NCI-H2029 (cell line): ENCODE measurements around the gene CNTNAP2.

Experiments
- DNase-seq: peaks from one replicate; lab custom pipeline; 2025; lab: John Stamatoyannopoulos, UW

The CNTNAP2 gene

GRCh38 chr7:148149730-148150129 lies 2033.1 kb downstream of the CNTNAP2 start:
- DNase-seq, result no peak

GRCh38 chr7:148151778-148152177 lies 2035.2 kb downstream of the CNTNAP2 start:
- no peak for DNase-seq

- peak; percentile 96 for DNase-seq
Measured at GRCh38 chr7:148153616-148154284, 2037.1 kb downstream of the CNTNAP2 start.

GRCh38 chr7:148155000-148155399 lies 2038.4 kb downstream of the CNTNAP2 start:
- DNase-seq, result no peak

- DNase-seq, result no peak
Measured at GRCh38 chr7:148155826-148156225, 2039.2 kb downstream of the CNTNAP2 start.

GRCh38 chr7:148156233-148156632 lies 2039.6 kb downstream of the CNTNAP2 start:
- no peak for DNase-seq

- DNase-seq, result no peak
Measured at GRCh38 chr7:148159331-148159730, 2042.7 kb downstream of the CNTNAP2 start.

GRCh38 chr7:148161776-148162175 lies 2045.2 kb downstream of the CNTNAP2 start:
- no peak for DNase-seq

GRCh38 chr7:148162808-148163207 lies 2046.2 kb downstream of the CNTNAP2 start:
- peak; percentile 6 for DNase-seq

GRCh38 chr7:148163246-148163645 lies 2046.6 kb downstream of the CNTNAP2 start:
- no peak for DNase-seq

GRCh38 chr7:148172920-148173319 lies 2056.3 kb downstream of the CNTNAP2 start:
- DNase-seq, result no peak

GRCh38 chr7:148173369-148173768 lies 2056.8 kb downstream of the CNTNAP2 start:
- DNase-seq, result no peak

GRCh38 chr7:148174376-148174775 lies 2057.8 kb downstream of the CNTNAP2 start:
- no peak for DNase-seq

GRCh38 chr7:148175512-148175911 lies 2058.9 kb downstream of the CNTNAP2 start:
- DNase-seq, result no peak

- no peak for DNase-seq
Measured at GRCh38 chr7:148177972-148178371, 2061.4 kb downstream of the CNTNAP2 start.

GRCh38 chr7:148180075-148180474 lies 2063.5 kb downstream of the CNTNAP2 start:
- DNase-seq, result no peak

- no peak for DNase-seq
Measured at GRCh38 chr7:148182264-148182663, 2065.7 kb downstream of the CNTNAP2 start.

- no peak for DNase-seq
Measured at GRCh38 chr7:148185041-148185440, 2068.4 kb downstream of the CNTNAP2 start.

GRCh38 chr7:148187471-148187870 lies 2070.9 kb downstream of the CNTNAP2 start:
- no peak for DNase-seq

GRCh38 chr7:148191391-148192065 lies 2074.9 kb downstream of the CNTNAP2 start:
- DNase-seq, result peak; percentile 86

- no peak for DNase-seq
Measured at GRCh38 chr7:148192491-148192890, 2075.9 kb downstream of the CNTNAP2 start.

GRCh38 chr7:148201992-148202391 lies 2085.4 kb downstream of the CNTNAP2 start:
- no peak for DNase-seq

GRCh38 chr7:148204639-148205304 lies 2088.2 kb downstream of the CNTNAP2 start:
- peak; percentile 94 for DNase-seq
